ENCODE results near the gene PHACTR3. TPM values are rescaled to one million over a fixed set of nuclear protein-coding genes. Genes with fewer than 3 reads are reported as not detected.

Gene PHACTR3
- polyA plus RNA-seq, 2 of the 4 experiments (the other 2 are of a cell fraction) = not detected

DNA sequence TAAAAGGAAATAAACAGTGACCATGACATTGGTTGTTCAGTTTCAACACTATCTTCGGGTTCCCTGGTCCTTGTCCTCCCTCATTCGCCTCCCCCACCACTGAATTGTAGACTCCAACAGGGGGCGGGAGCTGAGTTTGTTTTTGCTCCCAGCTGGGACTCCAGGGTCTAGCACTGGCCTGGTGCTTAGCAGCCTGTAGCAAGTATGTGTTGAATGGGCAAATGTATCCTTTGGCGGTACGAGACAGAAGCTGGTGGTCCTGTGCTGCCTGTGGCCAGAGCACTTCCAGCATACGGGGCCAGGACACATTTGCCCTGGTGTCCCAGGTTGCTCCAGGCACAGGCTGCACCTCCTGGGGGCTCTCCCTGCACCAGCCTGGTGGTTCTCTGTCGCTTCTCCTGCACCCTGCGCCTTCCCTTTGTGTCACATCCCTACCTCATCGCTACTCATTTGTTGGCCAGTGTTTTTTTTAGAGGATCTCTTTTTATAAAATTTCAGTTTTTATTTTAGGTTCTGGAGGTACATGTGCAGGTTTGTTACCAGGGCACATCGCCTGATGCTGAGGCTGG lies 40.1 kb downstream of the PHACTR3 start:
- Histone ChIP-seq H3K27ac (no peak overlapping the region), H3K4me3 (no peak overlapping the region), H3K9me3 (no peaks in the 10 kb centered on the region; the same call in 2 of the 3 replicates), H3K4me2 (no peak overlapping the region), H3K4me1 (no peaks in the 10 kb centered on the region)
- FAIRE-seq (no peak), ATAC-seq (no peak), DNase-seq (ENCODE audit: low read depth in 1 of 2, low spot score in 1 of 2) (no peak)
- TF ChIP-seq PHF8 (IDR thresholded peaks at IDR 0.05; ENCODE audit: borderline replicate concordance, low read depth) (no peak), JUNB (IDR thresholded peaks at IDR 0.05) (no peak), FOSB (CRISPR knock-in tag; IDR thresholded peaks at IDR 0.05) (no peak), NR3C1 (IDR thresholded peaks at IDR 0.05) (no peak), SREBF2 (IDR thresholded peaks at IDR 0.05) (no peak), RARB (CRISPR knock-in tag; IDR thresholded peaks at IDR 0.05) (no peak), CHD4 (IDR thresholded peaks at IDR 0.05; ENCODE audit: borderline replicate concordance) (no peak), CBX2 (IDR thresholded peaks at IDR 0.05; ENCODE audit: borderline replicate concordance, low read depth) (no peak), RNF2 (IDR thresholded peaks at IDR 0.05; ENCODE audit: borderline replicate concordance, low read depth) (no peak), ZFP36 (IDR thresholded peaks at IDR 0.05; ENCODE audit: borderline replicate concordance, partially characterized antibody) (no peak), EHF (CRISPR knock-in tag; IDR thresholded peaks at IDR 0.05) (no peak), HOXA7 (CRISPR knock-in tag; IDR thresholded peaks at IDR 0.05) (no peak), POLR2A (IDR thresholded peaks at IDR 0.05; ENCODE audit: low read length) (no peak), RAD21 (conservative IDR thresholded peaks at IDR 0.05 in 1 of 2, IDR thresholded peaks at IDR 0.05 in 1 of 2) (no peak)
- TF ChIP-seq, protein P1, sequence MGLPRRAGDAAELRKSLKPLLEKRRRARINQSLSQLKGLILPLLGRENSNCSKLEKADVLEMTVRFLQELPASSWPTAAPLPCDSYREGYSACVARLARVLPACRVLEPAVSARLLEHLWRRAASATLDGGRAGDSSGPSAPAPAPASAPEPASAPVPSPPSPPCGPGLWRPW (IDR thresholded peaks at IDR 0.05) = no peak
- TF ChIP-seq, protein P2, sequence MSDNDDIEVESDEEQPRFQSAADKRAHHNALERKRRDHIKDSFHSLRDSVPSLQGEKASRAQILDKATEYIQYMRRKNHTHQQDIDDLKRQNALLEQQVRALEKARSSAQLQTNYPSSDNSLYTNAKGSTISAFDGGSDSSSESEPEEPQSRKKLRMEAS (IDR thresholded peaks at IDR 0.05) = no peak
- TF ChIP-seq, protein P3, sequence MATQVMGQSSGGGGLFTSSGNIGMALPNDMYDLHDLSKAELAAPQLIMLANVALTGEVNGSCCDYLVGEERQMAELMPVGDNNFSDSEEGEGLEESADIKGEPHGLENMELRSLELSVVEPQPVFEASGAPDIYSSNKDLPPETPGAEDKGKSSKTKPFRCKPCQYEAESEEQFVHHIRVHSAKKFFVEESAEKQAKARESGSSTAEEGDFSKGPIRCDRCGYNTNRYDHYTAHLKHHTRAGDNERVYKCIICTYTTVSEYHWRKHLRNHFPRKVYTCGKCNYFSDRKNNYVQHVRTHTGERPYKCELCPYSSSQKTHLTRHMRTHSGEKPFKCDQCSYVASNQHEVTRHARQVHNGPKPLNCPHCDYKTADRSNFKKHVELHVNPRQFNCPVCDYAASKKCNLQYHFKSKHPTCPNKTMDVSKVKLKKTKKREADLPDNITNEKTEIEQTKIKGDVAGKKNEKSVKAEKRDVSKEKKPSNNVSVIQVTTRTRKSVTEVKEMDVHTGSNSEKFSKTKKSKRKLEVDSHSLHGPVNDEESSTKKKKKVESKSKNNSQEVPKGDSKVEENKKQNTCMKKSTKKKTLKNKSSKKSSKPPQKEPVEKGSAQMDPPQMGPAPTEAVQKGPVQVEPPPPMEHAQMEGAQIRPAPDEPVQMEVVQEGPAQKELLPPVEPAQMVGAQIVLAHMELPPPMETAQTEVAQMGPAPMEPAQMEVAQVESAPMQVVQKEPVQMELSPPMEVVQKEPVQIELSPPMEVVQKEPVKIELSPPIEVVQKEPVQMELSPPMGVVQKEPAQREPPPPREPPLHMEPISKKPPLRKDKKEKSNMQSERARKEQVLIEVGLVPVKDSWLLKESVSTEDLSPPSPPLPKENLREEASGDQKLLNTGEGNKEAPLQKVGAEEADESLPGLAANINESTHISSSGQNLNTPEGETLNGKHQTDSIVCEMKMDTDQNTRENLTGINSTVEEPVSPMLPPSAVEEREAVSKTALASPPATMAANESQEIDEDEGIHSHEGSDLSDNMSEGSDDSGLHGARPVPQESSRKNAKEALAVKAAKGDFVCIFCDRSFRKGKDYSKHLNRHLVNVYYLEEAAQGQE (IDR thresholded peaks at IDR 0.05) = no peak
- WGBS (ENCODE audit: missing lambda C conversion rate) = 41% methylated on average over 10 of the region's 10 CpGs
- CTCF ChIA-PET = interaction anchor here (0.6 to 1.7 kb wide), 3 partner anchors 22 to 47 kb away, joined by 3 to 5 read pairs (median 3); no protein-coding TSS in a partner anchor
- POLR2A ChIA-PET = no interaction called here

DNA sequence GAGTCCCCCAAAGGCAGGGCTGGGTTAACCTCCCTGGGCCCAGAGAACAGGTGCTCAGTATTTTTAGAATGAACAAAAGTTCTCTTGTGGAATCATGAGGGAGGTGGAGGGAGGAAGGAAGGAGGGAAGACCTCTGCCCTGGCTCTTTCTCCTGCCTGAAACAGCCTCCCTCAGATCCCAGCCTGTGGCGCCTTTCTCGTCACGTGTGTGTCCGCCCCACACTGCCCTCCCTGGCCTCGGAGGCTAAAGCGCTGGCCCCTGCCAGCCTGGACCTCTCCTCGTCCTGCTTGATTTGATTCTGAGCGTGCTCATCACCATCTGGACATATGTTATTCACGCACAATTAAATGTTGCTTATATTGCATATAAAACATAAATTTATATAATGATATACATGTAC lies 40.9 kb downstream of the PHACTR3 start:
- FAIRE-seq (no peak), ATAC-seq (no peak), DNase-seq (ENCODE audit: low read depth in 1 of 2, low spot score in 1 of 2) (no peak)
- 19% methylated on average over 9 of the region's 9 CpGs for WGBS (ENCODE audit: missing lambda C conversion rate)
- no peak overlapping the region for H3K4me3 ChIP-seq
- no peak overlapping the region for H3K27ac ChIP-seq
- H3K4me2 ChIP-seq = no peak overlapping the region
- H3K9me3 ChIP-seq = no peaks in the 10 kb centered on the region; the same call in 2 of the 3 replicates
- TF ChIP-seq, protein P4, sequence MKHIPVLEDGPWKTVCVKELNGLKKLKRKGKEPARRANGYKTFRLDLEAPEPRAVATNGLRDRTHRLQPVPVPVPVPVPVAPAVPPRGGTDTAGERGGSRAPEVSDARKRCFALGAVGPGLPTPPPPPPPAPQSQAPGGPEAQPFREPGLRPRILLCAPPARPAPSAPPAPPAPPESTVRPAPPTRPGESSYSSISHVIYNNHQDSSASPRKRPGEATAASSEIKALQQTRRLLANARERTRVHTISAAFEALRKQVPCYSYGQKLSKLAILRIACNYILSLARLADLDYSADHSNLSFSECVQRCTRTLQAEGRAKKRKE (CRISPR knock-in tag; IDR thresholded peaks at IDR 0.05; ENCODE audit: low read depth) = no peak
- TF ChIP-seq RNF2 (IDR thresholded peaks at IDR 0.05; ENCODE audit: borderline replicate concordance, low read depth) (no peak), ZFP36 (IDR thresholded peaks at IDR 0.05; ENCODE audit: borderline replicate concordance, partially characterized antibody) (no peak), BHLHE40 (IDR thresholded peaks at IDR 0.05; ENCODE audit: low read depth, low read length) (no peak), KDM1A (IDR thresholded peaks at IDR 0.05; ENCODE audit: low read depth) (no peak)
- POLR2A ChIA-PET = no interaction called here
- CTCF ChIA-PET = interaction anchor here (0.6 to 1.7 kb wide), 3 partner anchors 21 to 48 kb away, joined by 3 to 5 read pairs (median 3); no protein-coding TSS in a partner anchor
- H3K4me1 ChIP-seq = peaks cover 2% of the 10 kb centered on the region; the same call in 1 of the 3 replicates

Data from A549 (cell line).